ENCODE measurements around the gene LTBP3.

Gene LTBP3

GRCh38 chr11:65553301-65554001 is 4.7 kb downstream of the LTBP3 start:
- peak; percentile 54 for DNase-seq (ENCODE audit: low read depth)

DNA sequence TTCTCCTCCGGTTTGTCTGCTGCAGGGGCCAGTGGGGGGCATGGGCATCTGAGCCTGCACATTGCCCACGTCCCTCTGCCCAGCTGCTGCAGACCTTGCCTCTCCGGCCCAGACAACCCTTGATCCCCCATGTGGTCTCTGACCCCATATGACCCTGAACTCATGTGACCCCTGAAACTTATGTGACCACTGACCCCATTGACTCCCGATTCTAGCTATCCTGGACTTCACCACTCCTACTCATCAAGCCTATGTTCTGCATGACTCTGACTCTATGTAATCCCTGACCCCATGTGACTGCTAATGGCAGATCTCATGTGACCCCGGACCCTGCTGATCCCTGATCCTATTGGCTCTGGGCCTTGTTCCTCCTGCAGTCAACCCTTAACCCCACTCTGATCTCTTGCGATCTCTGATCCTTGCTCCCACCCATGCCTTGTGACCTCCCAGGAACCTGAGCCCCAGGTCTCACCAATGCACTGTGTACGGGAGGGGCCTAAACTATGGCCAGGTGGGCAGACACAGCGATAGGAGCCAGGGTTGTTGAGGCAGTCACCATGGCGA is 5.7 kb downstream of the LTBP3 start:
- no peak for DNase-seq (ENCODE audit: low read depth)

GRCh38 chr11:65551572-65552387 is 6.4 kb downstream of the LTBP3 start:
- no peak for DNase-seq (ENCODE audit: low read depth)

DNA sequence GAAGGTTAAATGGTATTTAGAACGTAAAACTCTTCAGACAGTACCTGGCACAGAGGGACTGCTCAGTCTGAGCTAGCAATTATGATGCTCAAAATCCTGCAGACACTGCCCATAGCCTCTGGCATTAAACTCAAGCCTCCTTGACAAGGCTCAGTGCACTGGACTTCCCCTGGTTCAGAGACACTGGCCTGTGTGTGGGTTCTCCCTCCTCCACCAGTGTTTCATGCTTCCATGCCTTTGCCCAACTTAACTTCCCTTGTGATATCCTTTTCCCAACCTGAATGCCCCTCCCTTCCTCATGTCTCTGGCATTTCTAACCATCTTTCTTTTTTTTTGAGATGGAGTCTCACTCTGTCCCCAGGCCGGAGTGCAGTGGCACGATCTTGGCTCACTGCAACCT is 9.1 kb downstream of the LTBP3 start:
- no peak for DNase-seq (ENCODE audit: low read depth)

GRCh38 chr11:65548395-65548794 is 9.8 kb downstream of the LTBP3 start:
- DNase-seq (ENCODE audit: low read depth), result no peak

DNA sequence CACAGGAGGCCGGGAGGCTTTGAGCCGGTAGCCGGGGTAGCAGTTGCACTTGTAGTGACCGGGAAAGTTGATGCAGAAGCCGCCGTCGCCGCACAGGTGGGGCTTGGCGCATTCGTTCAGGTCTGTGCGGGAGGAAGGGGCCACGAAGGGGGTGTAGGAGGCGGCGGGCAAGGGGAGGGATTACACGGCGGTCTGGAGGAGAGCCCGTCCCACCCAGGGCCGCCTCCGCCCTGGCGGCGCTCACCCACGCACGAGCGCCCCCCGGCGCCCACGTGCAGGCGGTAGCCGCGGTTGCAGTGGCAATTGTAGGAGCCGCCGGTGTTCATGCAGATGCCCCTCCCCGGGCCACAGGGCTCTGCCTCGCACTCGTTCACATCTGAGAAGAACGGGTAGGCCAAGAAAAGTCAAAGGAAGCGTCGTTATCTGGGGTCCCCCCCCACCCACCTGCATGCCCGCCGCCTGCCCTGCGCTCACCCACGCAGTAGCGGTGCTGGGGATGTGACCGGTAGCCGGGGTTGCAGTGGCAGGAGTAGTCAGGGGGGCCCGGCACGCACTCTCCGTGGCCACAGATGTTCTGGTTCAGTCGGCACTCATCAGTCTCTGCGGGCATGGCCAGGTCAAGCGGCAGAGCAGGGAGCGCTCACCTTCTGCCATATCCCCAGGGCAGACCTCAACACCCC is 10.6 kb downstream of the LTBP3 start:
- no peak for DNase-seq (ENCODE audit: low read depth)

GRCh38 chr11:65546217-65546958 is 11.8 kb downstream of the LTBP3 start:
- DNase-seq (ENCODE audit: low read depth), result peak; percentile 97

DNA sequence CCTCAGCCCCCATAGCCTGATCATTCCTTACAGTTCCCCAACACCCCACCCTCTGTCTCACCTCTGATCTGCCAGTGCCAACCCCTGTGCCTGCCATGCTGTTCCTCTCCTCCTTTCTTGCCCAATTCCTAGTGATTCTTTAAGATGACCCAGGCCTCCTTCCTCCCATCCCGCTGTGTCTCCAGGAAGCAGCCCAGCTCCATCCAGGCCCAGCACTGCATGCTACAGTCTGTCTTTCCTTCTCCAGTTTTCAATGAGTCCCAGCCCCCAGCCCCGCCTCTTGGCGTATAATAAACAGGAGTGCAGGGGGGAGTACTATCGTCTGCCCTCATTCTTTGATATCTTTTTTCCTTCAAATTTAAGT is 12.3 kb downstream of the LTBP3 start:
- no peak for DNase-seq (ENCODE audit: low read depth)

DNA sequence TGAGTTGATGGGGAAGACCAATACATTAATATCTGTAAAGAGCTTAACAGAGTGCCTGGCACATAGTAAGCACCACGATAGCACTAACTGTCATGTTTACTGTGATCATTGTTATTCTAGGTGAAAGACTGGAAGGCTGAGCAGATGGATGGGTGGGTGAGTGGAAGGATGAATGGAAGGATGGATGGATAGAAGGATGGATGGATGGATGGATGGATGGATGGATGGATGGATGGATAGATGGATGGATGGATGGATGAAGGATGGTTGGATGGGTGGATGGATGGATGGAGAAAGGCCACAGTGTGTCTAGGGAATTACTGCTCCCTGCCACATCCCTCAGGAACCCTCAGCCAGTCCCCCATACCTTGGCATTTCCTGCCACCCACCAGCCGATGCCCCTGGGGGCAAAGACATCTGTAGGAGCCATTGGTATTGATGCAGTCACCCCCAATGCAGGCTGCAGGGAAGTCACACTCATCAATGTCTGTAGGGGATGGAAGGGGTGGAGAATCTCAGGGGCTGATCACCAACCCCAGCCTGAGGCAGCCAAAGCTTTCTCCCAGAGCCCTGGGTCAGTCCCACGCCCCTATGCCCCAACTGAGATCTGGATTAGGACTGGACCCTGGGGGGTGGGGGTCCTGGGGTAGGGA is 15.3 kb downstream of the LTBP3 start:
- no peak for DNase-seq (ENCODE audit: low read depth)

DNA sequence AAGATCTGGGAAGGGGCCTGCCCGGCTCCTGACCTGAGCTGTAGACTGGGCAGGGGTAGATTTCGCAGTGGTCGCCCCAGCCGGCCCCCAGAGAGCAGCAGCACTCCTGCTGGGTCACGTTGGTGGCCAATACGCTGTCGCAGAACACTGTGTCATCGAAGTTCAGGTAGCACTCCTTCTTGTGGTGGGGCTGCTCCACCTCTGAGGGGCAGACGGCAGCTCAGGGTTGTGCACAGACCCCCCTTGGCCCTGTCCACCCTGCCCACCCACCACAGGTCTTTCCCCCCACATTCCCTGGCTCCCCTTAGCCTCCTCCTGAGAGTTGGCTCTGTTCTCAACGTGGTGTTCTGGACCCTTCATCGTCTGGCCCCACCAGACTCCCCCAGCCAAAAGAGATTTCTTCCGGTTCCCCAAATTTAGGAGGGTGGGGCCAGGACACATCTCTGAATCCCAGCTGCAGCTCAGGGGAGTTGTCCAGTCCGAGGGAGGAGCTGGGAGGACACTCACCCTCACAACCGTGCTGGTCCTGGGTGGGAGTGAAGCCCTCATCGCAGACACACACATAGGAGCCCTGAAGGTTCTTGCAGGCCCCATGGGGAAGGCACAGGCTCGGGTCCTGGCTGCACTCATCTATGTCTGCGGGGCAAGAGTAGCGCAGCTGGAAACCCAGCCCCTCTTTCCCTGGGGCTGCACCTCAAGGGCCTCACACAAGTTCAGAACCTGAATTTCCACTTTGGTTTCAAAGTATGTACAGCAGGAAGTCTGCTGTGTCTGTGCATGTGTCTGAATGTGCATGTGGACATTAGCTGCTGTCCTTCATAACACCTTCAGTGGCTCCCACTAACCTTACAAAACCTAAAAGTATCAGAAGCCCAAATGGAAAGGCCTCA is 16.8 kb downstream of the LTBP3 start:
- DNase-seq (ENCODE audit: low read depth), result no peak

DNA sequence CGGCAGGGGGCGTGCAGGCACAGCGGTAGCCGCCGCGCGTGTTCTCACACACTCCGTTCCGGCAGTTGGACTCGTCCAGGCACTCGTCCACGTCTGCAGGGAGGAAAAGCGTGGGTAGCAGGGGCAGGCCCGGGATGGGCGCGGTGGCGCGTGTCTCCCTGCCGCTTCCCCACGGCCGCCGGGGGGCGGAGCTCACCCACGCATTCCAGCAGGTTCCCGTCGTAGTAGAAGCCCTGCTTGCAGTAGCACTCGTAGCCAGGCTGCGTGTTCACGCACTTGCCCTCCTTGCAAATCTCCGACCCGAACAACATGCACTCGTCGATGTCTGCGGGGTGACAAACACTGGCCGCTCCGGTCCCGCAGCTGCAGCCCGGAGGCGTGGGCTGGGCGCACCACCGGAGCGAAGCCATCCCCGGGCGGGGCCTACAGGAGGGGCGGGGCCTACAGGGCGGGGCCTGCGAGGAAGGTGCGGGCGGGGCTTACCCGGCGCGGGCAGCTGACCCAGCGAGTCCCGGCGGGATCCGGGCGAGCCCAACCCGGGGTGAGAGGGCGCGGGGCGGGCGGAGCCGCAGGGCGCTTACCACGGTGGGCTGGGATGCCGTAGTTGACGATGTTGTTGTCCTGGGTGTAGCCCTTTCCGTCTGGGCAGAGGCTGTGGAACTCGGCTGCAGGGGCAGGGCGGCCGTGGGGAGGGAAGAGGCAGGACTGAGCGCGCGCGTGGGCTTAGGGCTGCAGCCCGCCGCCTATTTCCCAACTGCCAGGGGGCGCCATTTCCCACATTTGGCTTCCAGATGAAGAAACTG is 17.7 kb downstream of the LTBP3 start:
- DNase-seq (ENCODE audit: low read depth), result peak; percentile 79

DNA sequence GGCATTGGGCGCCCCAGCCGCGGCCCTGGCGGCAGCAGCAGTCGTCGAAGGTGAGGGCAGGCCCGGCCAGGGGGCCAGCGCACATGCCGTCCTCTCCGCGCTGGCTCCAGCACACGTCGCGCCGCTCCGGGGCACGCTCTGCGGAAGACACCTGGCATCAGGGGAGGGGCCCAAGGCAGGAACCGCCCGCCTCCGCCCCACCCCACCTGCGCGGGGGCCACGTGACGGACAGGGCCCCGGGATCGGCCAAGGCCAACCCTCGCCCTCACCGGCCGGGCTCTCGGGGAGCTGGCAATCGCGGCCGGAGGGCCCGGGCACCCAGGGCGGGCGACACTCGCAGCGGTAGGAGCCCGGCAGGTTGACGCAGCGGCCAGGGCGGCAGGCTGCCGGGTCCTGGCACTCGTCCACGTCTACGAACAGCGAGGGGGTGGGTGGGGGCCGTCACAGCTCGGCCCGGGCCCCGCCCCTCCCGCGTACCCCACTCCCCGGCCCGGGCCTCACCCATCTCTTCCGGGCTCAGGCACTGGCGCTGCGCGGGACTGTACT is 18.3 kb downstream of the LTBP3 start:
- no peak for DNase-seq (ENCODE audit: low read depth)

- no peak for DNase-seq (ENCODE audit: low read depth)
Measured at GRCh38 chr11:65538915-65539743, 19.0 kb downstream of the LTBP3 start.

DNA sequence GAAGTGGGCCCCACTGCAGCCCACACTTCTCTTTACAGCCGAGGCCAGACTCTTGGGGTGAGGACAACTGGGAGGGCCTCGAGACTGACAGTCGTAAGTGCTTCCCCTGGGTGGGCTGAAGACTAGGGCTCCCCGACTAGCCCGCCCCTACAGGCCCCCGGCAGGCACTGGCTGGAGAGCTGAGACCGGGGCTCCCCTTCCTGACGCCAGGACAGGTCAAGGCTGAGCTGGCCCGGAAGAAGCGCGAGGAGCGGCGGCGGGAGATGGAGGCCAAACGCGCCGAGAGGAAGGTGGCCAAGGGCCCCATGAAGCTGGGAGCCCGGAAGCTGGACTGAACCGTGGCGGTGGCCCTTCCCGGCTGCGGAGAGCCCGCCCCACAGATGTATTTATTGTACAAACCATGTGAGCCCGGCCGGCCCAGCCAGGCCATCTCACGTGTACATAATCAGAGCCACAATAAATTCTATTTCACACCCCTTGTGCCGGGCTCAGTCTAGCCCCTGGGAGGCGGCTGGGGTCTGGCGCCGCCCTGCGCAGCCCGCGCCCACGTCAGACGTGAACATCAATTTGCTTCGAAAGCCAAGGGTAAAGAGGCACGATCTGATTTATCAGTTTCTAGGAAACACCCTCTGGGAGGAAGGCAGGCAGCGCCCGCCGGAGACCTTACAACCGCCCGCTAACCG is 19.8 kb downstream of the LTBP3 start:
- no peak for DNase-seq (ENCODE audit: low read depth)

- no peak for DNase-seq (ENCODE audit: low read depth)
Measured at GRCh38 chr11:65537620-65538231, 20.4 kb downstream of the LTBP3 start.

GRCh38 chr11:65537296-65537597 is 20.9 kb downstream of the LTBP3 start:
- no peak for DNase-seq (ENCODE audit: low read depth)
